HG02938 (cell line): Measurements from ENCODE around the gene SMYD3.

Experiments
- ATAC-seq: cut with Tn5 transposase; IDR thresholded peaks from one replicate; pipeline ENCODE4 v1.9.1; 2021; ENCODE audit warnings: mild to moderate bottlenecking, moderate library complexity; ENCODE audit not compliant: unreplicated experiment

Gene SMYD3

DNA sequence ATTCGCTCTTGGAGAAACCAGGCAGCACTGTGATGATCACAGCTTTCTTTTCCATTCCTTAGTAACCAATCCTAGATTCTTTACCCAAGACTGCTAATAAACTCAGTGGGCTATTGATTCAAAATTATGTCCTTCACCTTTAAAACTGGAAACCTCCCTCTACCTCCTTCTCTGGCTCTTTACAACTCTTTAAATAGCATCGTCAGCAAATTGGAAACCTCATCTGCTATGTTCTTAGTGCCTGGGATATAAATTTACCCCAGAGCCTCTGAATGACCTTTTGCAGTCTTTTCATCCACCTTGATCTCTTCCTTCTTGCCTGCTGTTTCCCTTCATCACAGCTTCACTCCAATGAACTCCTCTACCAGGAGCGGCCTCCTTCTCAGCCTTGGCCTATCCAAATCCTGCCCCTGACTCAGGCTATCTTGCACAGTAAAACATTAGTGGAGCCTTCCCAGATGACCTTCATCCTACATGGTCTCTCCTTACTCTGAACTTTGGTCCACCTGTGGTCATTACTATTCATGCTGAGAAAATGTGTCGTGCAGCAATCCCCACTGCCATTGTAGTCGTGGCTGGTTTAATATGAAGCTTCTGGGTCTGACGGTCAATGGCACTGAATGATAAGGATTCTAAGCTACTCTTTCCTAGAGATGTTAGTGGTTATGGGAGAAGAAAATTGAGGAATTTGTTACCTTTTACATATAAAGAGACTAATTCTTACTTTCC, 644.1 kb downstream of the SMYD3 start:
- no peak for ATAC-seq

DNA sequence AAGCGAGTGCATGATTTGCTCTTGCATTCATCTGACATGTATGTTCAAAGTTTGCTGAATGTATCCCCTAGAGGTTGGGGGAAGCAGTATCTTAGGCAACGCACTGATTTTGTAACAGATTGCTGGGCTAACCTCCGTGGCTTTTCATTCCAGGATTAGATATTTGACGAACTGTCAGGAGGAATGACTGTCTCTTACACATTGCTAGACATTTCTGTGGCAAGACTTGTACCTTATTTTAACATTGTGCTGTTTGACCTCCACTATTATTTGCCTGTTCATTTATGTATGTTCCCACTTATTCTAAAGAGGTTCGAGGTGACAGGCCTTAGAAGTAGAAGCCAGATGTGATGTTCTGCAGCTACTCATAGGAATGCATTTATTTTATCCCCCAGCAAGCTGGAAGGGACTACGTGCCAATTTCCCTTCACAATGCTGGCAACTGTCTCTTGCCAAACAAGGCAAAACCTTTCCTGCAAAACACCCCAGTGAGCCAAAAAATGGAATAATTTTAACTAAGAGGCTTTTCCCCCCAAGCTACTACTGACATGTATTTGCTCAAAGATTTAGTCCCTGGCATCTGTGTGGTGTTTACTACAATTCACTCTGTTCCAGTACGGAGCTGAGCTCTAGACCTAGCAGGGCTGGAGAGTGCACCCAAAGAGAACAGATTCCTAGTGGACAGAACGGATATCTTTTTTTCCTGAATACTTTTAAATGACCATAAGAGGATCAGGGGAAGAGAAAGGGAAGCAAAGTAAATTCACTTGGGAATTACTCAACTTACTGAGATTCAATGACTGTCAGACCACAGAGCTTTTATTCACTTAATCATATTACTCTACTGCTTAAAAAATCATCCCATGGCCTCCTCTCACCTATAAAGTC, 646.2 kb downstream of the SMYD3 start:
- ATAC-seq, result no peak

DNA sequence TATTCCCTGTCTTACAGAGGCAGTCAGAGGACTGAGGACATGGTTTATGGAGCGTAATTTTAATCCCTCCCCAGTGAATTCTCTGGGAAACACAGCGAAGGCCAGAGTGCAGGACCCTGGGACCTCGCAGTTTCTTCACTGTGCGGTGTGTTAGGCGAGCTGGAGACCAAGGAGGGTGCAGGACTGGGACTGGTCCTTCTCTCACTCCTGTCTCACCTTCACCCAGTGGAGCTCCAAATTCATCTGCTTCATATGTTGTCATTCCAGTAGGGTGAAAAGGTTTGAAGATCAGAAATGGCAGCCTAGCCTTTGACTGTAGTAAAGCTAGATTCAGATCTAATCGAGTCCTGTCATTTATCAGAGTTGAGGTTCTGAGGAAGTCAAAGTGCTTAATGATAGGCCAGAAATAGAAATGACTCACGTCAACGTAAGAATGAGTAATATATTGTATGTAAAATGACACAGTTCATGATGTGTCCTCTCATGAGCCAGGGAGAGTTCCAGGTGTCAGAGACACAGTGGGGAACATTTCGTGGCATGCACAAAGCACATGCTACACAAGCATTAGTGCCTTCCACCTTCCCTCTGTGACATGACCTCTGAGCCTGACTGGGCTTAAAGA, 647.5 kb downstream of the SMYD3 start:
- ATAC-seq, result no peak

DNA sequence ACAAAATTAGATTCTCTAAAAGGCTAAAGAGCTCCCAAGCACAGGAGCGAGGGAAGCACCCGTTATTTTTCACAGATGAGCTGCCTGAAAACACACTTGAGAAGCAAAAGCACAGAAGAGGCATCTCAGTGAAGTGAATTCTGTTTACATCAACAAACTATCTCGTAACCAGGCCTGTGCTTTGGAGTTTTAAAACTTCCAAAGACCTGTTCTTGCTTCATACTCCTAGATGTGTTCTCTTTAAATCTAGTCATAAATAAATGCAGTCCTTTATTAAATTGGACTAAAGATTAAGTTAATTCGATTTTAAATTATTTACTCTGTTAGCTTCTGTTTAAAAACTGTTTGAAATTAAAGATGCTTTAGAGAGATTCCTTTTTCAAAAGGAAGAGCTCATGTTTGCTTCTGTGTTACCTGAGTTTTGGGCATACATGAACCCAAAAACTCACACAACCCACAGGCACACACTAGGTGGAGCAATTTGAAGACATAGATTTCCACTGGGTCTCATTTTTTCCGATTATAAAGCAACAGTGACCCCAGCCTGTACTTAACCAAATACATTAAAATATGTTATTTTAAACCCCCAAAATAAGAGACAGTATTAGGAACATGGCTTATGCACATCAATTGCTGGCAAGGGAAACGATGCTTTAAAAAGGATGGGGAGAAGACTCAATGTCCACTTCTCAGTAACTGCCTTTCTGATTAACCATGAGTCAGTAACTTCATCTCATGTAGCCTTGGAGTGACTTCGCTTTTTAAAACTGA, 648.2 kb downstream of the SMYD3 start:
- no peak for ATAC-seq

DNA sequence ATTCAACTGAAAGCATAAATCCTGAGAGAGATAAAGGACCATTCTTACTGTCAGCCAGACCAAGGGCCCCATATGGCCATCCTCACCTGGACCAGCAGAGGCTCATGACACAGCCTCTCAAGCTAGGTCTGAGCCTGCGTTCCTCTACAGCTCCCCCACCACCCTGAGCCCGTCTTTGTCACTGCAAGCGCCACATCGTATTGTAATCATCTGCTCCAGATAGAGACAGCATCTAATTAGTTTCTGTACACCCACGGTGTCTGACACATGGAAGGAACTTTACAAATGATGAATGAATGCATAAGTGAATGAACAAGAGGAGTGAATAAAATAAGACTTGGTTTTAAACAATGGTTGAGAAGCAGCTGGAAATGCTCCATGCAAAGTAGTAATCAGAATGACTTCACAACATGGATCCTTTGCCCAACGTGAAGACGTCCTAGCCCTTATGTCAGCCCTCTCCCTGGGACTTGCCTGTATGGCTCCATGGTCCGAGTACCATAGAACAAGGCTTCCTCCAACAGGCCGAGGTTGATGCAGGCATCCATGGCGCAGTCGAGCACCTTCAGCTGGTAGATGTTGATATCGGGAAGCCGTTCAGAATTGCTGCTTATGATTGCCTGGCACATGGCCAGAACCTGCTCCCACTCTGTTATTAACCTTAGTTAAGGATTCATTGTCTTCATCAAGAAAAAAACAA, 648.9 kb downstream of the SMYD3 start:
- ATAC-seq, result no peak

DNA sequence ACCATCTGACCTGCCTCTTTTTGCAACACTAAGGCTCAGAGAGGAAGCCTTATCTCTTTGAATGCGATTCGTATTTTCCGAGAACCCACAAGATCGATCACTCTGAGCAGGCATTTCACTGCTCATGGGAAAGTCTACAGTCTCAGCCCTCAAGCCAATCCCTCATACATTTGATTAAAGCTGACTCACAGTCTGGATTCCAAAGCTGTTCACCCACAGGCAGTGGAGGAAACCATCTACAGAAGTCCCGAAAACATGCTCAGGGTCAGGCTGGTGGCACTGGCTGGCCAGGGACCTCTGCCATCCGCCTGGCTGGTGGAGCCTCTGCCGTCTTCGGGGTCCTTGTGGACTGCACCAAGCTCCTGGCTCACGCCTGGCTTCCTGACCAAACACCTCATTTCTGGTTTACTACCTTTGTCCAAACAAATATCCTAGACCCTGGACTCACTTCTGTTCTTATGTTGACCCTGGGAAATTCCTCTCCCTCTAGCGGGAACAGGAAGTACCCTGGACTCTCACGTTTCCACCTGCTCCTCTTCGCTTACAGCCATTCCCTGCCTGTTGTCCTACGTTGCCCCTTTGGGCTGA, 650.0 kb downstream of the SMYD3 start:
- ATAC-seq, result no peak

DNA sequence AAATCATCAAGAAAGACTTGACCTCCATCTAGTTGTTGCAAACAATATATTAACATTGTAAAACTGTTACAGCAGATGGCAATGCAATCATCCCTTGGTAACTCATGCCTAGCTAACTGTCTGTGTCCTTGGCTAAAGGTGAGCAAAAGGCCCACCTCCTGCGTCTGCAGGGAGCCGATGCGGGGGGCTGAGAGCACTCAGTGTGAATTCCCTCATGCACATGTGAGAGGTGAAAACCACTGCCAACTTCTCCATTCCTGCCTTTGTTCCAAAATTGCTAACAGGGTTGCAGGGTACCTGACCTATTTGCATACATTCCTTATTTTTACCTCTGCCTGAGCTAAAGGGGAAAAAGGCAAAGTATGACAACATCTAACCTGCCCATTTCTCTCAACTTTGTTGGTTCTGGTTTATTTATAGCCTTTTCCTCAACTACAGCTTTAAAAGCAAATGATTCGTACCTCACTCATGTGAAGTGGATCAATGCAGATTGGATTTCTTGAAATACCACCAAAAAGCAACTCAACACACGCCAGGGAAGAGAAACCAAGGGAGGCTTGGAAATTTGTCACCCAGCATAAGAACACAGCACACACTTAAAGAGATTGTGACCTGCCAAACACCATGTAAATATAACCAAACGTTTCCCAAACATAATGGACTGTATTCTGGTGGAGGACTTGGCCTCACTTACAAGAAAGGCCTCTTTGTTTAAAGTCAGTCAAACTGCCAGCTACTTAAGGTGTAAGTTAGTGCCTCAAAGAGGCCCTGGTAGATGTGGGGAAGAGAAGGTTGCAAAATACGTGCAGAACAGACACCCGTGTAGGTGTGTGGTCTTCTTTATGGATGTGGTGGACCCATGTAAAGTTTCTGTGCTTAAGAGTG, 651.0 kb downstream of the SMYD3 start:
- ATAC-seq, result no peak

DNA sequence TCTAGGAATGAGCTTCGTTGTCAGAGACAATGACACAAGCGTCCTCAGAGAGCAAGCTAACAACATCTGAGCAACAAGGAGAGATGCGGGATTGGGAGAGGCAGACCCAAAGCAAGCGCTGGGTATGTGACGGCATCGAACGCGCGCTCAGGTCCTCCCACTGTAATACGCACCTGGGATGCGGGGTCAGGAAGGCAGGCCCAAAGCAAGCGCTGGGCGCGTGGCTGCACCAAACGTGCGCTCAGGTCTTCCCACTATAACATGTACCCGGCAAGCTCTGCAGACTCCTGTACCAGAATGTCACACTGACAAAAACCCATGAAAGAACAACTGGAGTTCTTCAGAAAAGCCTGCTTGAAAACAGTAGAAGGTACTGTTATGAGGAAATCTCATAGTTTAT, 653.8 kb downstream of the SMYD3 start:
- ATAC-seq, result no peak

DNA sequence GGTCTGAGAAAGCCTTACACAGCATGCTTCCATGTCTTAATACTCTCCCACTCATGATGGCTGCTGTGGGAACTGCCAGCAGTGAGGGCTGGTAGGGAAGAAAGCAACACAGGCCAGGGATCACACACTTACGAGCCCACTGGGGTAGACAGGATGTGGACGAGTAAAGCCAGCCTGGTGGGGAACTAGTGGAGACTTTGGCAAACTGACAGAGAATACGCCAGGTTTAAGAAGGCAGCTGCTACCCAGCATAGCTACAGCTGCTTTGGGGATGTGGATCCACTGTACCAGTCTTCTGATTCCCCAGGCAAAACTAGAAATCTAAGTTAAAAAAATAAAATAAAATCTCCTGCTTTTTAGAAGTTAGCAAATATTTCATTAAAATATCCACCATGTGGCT, 664.0 kb downstream of the SMYD3 start:
- ATAC-seq, result no peak

DNA sequence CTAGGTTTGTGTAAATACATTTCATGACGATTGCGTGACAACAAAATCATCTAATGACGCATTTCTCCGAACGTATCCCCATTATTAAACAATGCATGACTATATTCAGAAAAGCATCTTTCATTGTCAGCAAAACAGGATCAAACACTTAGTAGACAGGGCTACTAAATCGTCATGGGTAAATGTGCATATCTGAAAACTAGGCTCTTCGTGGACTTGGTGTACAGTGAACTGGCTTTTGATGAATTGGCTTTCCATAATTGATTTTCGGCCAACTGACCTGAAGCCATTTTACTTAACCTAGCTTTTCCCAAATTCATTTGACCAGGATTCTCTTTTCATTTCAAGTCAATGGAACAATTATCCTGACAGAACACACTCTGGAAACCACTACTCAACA, 665.0 kb downstream of the SMYD3 start:
- ATAC-seq, result no peak

DNA sequence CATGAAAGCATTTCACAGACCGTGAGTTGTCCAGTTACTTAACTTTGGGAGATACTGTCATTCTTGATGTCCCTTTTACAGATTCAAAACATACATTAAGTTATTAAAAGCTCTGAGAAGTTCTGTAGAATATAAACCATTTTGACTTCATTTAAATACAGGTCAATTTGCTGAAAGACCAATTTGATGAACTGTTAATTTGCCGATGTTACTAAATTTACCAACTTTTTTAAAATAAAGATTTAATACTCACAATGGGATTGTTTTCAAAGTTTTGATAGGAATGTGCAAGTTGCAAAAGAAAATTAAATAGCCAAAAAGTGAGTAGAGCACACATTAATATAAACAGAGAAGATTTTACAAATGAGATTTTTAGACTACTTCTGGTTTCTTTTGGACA, 666.1 kb downstream of the SMYD3 start:
- ATAC-seq, result no peak

DNA sequence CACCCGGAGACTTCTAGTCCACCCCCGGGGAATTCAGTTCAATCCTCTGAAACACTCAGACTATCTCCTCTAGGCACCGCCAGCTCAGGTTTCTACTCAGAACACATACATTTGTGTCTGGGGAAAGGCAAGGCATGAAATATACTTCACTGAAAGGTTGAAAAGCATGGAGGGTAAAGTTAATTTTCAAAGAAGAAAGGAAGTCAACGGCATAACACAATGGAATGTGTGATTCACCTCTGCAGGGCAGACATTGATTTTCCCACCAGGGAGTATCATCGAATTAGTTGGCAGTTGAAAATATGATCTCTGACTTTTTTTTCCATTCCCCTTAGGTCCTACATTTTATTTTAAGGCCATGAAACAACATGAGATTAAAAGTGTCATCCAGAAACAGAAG, 669.4 kb downstream of the SMYD3 start:
- no peak for ATAC-seq

DNA sequence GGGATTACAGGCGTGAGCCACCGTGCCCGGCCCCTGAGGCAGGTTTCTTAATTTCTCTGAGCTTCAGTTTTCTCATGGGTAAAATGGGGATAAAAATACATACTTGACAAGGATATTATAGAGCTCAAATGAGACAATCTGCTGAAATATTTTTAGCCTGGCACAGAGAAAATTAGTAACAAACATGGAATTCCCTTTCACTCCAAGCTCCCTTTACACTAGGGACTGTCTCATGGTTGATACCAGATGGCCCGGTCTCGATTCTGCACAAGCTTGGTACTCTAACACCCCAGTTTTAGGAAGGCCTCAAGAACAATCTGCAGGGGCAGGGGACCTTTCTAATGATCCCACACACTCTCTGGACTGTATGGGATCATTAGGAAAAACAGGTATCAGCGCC, 671.7 kb downstream of the SMYD3 start:
- no peak for ATAC-seq

DNA sequence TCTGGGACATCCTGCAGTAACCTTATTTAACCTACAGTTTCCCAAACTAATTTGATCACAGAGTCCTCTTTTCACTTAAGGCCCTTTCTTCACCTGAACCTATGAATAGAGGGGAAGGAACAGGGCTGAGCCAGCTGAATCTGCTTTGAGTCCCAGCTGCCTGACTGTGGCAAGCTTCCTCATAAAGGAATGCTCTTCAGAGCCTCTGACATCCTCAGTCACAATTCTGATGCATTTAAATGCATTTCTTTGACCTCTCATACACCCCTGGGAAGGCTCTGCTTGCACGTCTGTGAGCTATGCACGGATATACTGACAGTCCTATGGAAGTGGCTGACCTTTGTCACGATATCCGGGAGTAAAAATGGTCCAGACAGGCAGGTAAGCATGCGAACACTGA, 673.1 kb downstream of the SMYD3 start:
- no peak for ATAC-seq

DNA sequence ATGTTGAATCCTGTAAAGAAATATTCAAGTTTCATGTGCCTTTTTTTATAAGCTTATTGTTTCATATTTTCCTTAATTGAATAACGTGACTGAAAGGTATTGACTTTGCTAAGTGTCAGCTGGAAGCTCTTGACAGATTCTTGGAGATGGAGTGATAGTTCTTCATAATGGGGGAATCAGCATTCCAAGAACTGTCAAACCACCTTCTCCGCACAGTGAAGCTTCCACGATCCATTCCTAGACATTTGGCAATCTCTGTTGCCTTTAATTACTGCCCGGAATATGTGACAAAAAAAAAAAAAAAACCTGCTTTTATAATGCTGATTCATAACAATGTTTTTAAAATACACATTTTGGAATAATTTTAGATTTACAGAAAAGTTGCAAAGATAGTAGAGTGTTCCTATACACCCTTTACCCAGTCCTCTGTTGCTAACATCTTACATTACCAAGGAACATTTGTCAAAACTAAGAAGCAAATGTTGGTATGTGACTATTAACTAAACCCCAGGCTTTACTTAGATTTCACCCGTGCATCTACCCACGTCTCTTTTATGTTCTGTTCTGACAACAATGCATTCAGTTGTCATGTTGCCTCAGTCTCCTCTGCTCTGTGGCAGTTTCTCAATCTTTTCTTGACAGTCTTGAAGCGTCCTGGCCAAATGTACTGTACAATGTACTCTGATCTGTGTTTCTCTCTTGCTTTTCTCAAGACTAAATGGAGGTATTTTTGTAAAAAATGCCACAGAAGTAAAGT, 674.1 kb downstream of the SMYD3 start:
- no peak for ATAC-seq

DNA sequence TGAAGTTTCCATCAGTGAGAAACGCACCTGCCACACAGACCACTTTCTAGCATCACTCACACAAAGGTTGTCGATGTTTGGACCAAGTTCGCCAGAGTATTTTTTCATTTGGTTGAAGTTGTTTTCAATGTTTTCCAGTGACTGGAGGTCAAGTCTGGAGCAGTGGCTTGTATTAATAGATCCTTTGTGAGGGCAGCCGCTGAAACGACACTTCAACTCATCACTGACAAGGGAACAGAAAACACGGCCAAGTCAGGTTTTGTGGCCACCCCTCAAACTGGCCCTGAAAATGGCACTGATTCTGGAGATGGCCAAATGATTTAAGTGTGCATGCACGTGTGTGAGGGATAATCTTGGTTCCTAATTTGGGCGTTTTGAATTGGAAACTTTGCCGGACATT, 675.6 kb downstream of the SMYD3 start:
- no peak for ATAC-seq

DNA sequence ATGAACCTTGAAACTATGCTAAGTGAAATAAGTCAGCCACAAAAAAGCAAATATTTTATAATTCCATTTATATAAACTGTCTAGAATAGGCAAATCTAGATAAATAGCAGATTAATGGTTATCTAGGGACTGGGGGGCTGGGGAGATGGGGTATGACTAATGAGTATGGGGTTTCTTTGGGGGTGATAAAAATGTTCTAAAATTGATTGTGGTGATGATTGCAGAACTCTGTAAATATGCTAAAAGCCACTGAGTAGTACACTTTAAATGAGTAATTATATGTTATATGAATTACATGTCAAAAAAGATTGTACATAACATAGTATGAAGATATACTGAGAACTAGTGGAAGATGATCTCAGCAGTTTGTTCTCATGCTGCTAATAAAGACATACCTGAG, 677.3 kb downstream of the SMYD3 start:
- ATAC-seq, result no peak

DNA sequence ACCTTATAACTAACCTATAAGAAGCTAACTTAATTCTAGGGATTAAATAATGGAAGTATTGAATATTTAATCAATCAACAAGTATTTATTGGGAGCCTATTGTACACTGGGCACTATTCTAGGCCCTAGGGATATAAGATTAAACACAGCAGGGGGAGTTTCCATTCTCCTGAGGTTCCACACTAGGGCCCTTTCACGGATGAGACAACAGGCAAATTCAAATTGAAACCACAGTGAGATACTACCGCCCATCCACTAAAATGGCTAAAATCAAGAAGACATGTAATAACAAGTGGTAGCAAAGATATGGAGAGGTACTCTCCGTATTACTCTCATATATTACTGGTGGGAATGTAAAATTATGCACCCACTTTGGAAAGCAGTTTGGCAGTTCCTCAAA, 677.9 kb downstream of the SMYD3 start:
- no peak for ATAC-seq
